ENCODE data around the gene SUGCT.

The SUGCT gene

DNA sequence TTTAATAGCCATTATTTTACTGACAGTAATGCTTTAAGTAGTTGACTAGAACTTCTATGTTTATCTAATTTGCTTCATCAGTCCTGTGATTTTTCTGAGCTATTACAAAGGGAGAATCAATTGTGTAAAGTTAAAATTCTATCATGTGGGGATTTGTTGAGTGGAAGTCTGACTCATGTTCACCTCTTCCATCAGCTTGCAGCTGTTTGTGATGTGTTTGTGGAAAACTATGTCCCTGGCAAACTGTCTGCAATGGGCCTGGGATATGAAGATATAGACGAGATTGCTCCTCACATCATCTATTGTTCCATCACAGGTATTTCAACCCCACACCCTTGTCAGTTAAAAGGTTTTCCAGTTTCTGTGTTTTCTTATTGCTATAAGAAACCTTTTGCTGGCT lies 59.9 kb downstream of the SUGCT start:
- H3K4me2 ChIP-seq (ENCODE audit: low read length): no peak overlapping the region
- H3K9ac ChIP-seq: no peak overlapping the region
- H3K27me3 ChIP-seq (ENCODE audit: control insufficient read depth, insufficient read depth, low read length): no peaks in the 10 kb centered on the region
- H3K4me3 ChIP-seq (ENCODE audit: low read depth, low read length): no peak overlapping the region
- no peaks in the 10 kb centered on the region for H3K79me2 ChIP-seq
- H3K27ac ChIP-seq: no peak overlapping the region
- no peaks in the 10 kb centered on the region for H3K36me3 ChIP-seq (ENCODE audit: control insufficient read depth, insufficient read depth, low read length)
- TF ChIP-seq, protein P1, sequence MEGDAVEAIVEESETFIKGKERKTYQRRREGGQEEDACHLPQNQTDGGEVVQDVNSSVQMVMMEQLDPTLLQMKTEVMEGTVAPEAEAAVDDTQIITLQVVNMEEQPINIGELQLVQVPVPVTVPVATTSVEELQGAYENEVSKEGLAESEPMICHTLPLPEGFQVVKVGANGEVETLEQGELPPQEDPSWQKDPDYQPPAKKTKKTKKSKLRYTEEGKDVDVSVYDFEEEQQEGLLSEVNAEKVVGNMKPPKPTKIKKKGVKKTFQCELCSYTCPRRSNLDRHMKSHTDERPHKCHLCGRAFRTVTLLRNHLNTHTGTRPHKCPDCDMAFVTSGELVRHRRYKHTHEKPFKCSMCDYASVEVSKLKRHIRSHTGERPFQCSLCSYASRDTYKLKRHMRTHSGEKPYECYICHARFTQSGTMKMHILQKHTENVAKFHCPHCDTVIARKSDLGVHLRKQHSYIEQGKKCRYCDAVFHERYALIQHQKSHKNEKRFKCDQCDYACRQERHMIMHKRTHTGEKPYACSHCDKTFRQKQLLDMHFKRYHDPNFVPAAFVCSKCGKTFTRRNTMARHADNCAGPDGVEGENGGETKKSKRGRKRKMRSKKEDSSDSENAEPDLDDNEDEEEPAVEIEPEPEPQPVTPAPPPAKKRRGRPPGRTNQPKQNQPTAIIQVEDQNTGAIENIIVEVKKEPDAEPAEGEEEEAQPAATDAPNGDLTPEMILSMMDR (IDR thresholded peaks at IDR 0.05): no peak
- H3K4me1 ChIP-seq: no peaks in the 10 kb centered on the region
- H3K9me3 ChIP-seq (ENCODE audit: control insufficient read depth, low read length): no peaks in the 10 kb centered on the region
- H2AFZ ChIP-seq: no peak overlapping the region

DNA sequence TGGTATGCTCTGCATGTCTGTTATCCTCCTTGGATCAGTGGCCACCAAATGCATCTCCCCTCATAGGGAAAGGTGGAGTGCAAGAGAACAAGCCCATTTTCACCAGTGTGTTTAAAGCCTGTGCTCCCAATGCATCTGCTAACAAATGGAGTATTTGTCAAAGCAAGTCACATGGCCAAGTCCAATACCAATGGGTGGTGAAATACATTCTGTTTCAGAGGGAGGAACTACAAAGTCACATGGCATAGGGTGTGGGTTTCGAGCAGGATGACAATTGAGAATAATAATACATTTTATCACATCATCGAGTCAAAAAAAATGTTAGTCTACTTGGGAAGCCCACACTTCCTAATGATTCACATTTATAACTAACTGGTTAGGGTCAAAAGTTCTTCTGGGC lies 62.7 kb downstream of the SUGCT start:
- Histone ChIP-seq H3K79me2 (no peaks in the 10 kb centered on the region), H3K27me3 (ENCODE audit: control insufficient read depth, insufficient read depth, low read length) (no peaks in the 10 kb centered on the region), H3K4me3 (ENCODE audit: low read depth, low read length) (no peak overlapping the region), H3K27ac (no peak overlapping the region), H3K36me3 (ENCODE audit: control insufficient read depth, insufficient read depth, low read length) (no peaks in the 10 kb centered on the region), H2AFZ (no peak overlapping the region), H3K4me1 (no peaks in the 10 kb centered on the region), H3K4me2 (ENCODE audit: low read length) (no peak overlapping the region), H3K9me3 (ENCODE audit: control insufficient read depth, low read length) (no peaks in the 10 kb centered on the region), H3K9ac (no peak overlapping the region)
- TF ChIP-seq, protein P1 (IDR thresholded peaks at IDR 0.05): no peak

DNA sequence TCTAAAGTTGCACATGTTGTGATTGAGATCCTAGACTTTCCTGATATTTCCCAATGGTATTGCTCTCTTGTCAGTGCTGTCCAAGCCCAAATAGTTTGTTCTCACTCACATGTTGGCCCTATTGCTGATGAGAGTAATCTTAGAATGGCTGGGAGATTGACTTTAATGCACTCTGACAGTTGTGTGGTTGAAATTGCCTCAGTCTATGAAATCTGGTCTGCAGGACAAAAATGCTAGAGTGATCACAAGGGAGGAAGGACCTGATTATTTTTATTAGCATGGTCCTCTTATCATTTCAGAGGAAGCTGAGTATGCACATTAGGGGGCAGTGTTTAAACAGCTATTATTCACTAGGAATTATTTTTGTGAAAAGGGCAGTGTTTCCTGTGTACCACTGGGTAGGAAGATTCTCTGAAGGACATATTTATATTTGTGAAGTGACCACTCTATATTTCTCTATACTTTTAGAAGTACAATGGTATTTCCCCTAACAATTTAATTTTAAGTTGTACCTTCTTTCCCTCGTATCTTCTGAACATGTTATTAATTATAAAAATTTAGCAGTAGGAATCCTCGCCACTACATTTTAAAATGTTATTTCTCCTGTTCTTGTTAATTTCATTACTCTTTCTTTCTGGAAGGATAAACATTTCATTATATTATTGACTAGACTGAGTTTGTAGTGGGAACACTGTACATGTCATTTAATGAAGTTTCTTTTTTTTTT lies 64.4 kb downstream of the SUGCT start:
- H3K36me3 ChIP-seq (ENCODE audit: control insufficient read depth, insufficient read depth, low read length): no peaks in the 10 kb centered on the region
- H3K27ac ChIP-seq: no peak overlapping the region
- no peaks in the 10 kb centered on the region for H3K79me2 ChIP-seq
- no peak overlapping the region for H3K4me2 ChIP-seq (ENCODE audit: low read length)
- H3K27me3 ChIP-seq (ENCODE audit: control insufficient read depth, insufficient read depth, low read length): no peaks in the 10 kb centered on the region
- TF ChIP-seq, protein P1 (IDR thresholded peaks at IDR 0.05): no peak
- no peaks in the 10 kb centered on the region for H3K4me1 ChIP-seq
- H3K9ac ChIP-seq: no peak overlapping the region
- H2AFZ ChIP-seq: no peak overlapping the region
- H3K9me3 ChIP-seq (ENCODE audit: control insufficient read depth, low read length): no peaks in the 10 kb centered on the region
- no peak overlapping the region for H3K4me3 ChIP-seq (ENCODE audit: low read depth, low read length)

DNA sequence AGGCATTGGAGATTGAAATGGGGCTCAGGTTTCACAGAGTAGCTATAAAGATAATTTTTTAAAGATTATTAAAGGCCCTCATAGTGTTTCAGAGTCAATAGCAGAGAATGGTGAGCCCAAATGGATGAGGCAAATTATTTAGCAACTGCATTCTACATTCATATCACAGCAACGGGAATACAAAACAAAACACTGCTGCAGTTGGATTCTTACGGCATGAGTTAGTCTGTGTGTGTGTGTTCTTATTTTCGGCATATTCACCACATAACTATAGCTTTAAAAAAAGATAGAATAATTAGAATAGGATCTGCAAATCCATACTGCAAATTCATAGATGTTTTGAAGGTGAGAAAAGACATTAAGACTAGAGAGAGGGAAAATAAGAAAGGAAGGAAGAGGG lies 66.0 kb downstream of the SUGCT start:
- Histone ChIP-seq H2AFZ (no peak overlapping the region), H3K36me3 (ENCODE audit: control insufficient read depth, insufficient read depth, low read length) (no peaks in the 10 kb centered on the region), H3K27me3 (ENCODE audit: control insufficient read depth, insufficient read depth, low read length) (no peaks in the 10 kb centered on the region), H3K4me3 (ENCODE audit: low read depth, low read length) (no peak overlapping the region), H3K4me2 (ENCODE audit: low read length) (no peak overlapping the region), H3K27ac (no peak overlapping the region), H3K9me3 (ENCODE audit: control insufficient read depth, low read length) (no peaks in the 10 kb centered on the region), H3K79me2 (no peaks in the 10 kb centered on the region), H3K9ac (no peak overlapping the region), H3K4me1 (no peaks in the 10 kb centered on the region)
- TF ChIP-seq, protein P1 (IDR thresholded peaks at IDR 0.05): no peak

DNA sequence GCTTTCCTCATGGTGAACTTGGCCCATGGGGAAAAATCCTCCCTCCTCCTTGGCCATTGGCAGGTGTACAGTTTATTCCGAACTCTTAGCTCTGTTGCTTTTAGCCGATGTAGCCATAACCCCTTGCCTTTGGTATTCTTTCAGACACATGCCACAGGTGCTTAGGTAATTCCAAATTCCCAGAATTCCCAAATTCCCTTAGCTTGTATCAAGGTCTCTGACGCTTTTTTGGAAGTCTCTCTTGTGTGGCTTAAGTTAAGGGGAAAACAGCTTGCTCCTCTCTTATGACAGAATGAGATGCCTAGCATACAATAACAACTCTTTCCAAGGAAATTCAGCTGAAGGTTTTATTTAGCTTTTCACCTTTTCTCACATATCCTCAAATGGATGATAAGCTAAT lies 68.0 kb downstream of the SUGCT start:
- TF ChIP-seq, protein P1 (IDR thresholded peaks at IDR 0.05): no peak
- no peaks in the 10 kb centered on the region for H3K9me3 ChIP-seq (ENCODE audit: control insufficient read depth, low read length)
- no peaks in the 10 kb centered on the region for H3K4me1 ChIP-seq
- H3K36me3 ChIP-seq (ENCODE audit: control insufficient read depth, insufficient read depth, low read length): no peaks in the 10 kb centered on the region
- H3K4me2 ChIP-seq (ENCODE audit: low read length): no peak overlapping the region
- H3K9ac ChIP-seq: no peak overlapping the region
- H3K79me2 ChIP-seq: no peaks in the 10 kb centered on the region
- H3K27me3 ChIP-seq (ENCODE audit: control insufficient read depth, insufficient read depth, low read length): no peaks in the 10 kb centered on the region
- no peak overlapping the region for H2AFZ ChIP-seq
- no peak overlapping the region for H3K4me3 ChIP-seq (ENCODE audit: low read depth, low read length)
- no peak overlapping the region for H3K27ac ChIP-seq

Data from parathyroid adenoma (tissue), 2 donors.